Measurements from ENCODE around the gene MAP6.

DNA sequence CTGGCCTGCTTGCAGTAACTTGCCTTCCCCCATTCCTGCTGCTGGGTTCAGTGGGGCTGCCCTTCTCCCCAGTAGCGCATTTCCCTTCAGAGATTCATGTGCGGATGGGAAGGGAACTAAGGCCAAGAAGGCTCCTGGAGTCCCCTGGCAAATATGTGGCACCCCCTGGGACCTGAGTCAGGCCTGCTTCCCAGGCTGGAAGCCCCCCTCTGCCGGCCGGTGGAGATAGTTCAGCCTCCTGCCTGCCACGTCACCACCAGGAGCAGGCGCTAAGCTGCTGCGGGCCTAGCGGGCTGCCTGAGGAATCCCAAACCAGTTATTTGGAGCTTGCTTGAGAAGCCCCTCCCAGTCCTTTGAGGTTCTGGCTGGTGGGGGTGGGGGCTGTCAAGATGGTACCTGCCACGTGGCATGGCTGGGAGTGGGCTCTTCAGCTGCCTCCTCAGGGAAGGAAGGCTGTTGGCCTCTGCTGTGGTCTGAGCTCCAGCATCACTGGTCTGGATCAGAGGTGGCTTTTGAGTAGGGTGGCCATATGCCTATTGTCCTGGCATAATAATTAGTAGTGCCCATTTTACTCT, 104.8 kb downstream of the MAP6 start:
- TF ChIP-seq, protein P1, sequence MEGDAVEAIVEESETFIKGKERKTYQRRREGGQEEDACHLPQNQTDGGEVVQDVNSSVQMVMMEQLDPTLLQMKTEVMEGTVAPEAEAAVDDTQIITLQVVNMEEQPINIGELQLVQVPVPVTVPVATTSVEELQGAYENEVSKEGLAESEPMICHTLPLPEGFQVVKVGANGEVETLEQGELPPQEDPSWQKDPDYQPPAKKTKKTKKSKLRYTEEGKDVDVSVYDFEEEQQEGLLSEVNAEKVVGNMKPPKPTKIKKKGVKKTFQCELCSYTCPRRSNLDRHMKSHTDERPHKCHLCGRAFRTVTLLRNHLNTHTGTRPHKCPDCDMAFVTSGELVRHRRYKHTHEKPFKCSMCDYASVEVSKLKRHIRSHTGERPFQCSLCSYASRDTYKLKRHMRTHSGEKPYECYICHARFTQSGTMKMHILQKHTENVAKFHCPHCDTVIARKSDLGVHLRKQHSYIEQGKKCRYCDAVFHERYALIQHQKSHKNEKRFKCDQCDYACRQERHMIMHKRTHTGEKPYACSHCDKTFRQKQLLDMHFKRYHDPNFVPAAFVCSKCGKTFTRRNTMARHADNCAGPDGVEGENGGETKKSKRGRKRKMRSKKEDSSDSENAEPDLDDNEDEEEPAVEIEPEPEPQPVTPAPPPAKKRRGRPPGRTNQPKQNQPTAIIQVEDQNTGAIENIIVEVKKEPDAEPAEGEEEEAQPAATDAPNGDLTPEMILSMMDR (IDR thresholded peaks at IDR 0.05), result peak in 3 of 4 experiments; percentile 38 to 74 (median 55)
- TF ChIP-seq POLR2A (IDR thresholded peaks at IDR 0.05), result no peak
- TF ChIP-seq EP300 (IDR thresholded peaks at IDR 0.05), result no peak

Measured in sigmoid colon (tissue), 4 donors.